Spleen (tissue), 7 donors: ENCODE data around the gene TIMM8A.

Experiments
- CTCF ChIP-seq, 11 experiments: fragments of 200-600 bp in 7 of 11; fragments of 450-650 bp in 4 of 11; sonication (generic) in 4 of 11; IDR thresholded peaks in 8 of 11; conservative IDR thresholded peaks in 3 of 11; 1 replicate in 7 of 11; 2 replicates in 4 of 11; pipeline versions ENCODE4 v1.4.0 to v1.8.0; 2016 to 2021; ENCODE audit warnings: antibody characterized with exemption in 11 of 11, inconsistent platforms in 4 of 11, mild to moderate bottlenecking in 1 of 11
- POLR2A ChIP-seq, 3 donors: fragments of 450-650 bp; IDR thresholded peaks; one replicate each; pipeline ENCODE4 v1.5.1; 2017; ENCODE audit warnings: antibody characterized with exemption in 3 of 3, mild to moderate bottlenecking in 1 of 3
- donor health status: DM: no; HTN: no; CAD: no; lungs with moderate emphysema.
- donor health status: DM: no; HTN: no; CAD: no.
- donor health status: DM: no; HTN: no; CAD: no.

DNA sequence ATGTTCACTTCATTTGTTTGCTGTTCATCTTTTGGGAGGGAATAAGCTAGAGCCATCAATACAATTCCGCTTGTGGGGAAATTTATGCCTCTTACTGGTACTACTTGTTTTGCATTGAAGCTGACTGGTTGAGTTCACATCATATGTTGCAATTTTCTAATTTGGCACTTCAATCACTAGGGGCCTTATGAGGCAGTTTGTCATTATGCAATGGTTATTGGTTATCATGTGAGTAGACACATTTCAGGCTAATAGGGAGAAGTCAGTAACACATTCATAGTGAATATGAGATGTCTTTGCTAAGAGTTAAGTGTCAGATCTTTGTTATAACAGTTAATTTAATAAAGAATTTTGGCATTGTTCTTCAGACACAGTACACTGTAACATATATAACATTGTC, 47.2 kb upstream of the TIMM8A start:
- no peak for TF ChIP-seq POLR2A (IDR thresholded peaks at IDR 0.05)
- TF ChIP-seq CTCF (IDR thresholded peaks at IDR 0.05 in 8 of 11, conservative IDR thresholded peaks at IDR 0.05 in 3 of 11) = no peak
